Stimulated activated CD8-positive, alpha-beta memory T cell treated with anti-CD3 and anti-CD28 coated beads, Interleukin-15, amount 100 ng/mL, for 1 hour (primary cell): ENCODE measurements around the gene TCP1.
"Not testable (repeated sequence)": the region's sequence is repeated elsewhere in the genome, so short reads cannot be mapped to it uniquely, and the experiment has no call there.

Source experiments
- DNase-seq: peaks from one replicate; pipeline ENCODE4 v3.0.0-alpha.2; 2020; ENCODE audit warnings: low read depth

The TCP1 gene

GRCh38 chr6:159789377-159790148 lies at the start of gene TCP1:
Gene TCP1, minus strand, starts transcription at chr6:159789602. Its CDS starts 134 bp downstream, at chr6:159789468.
- peak; percentile 99 for DNase-seq

- DNase-seq: no peak
These were observed 48.8 kb upstream of the TCP1 start for GRCh38 chr6:159838020-159838744.

GRCh38 chr6:159837511-159837910 lies 48.1 kb upstream of the TCP1 start:
- DNase-seq: no peak

GRCh38 chr6:159836718-159837490 lies 47.5 kb upstream of the TCP1 start:
- DNase-seq: no peak

- DNase-seq: no peak
These were observed 44.7 kb upstream of the TCP1 start for GRCh38 chr6:159833997-159834603.

GRCh38 chr6:159833556-159833955 lies 44.2 kb upstream of the TCP1 start:
- DNase-seq: no peak

GRCh38 chr6:159832946-159833345 lies 43.5 kb upstream of the TCP1 start:
- no peak for DNase-seq

- no peak for DNase-seq
These were observed 41.9 kb upstream of the TCP1 start for GRCh38 chr6:159831373-159831679.

- no peak for DNase-seq
These were observed 41.3 kb upstream of the TCP1 start for GRCh38 chr6:159830501-159831372.

- no peak for DNase-seq
These were observed 40.1 kb upstream of the TCP1 start for GRCh38 chr6:159829526-159829925.

- DNase-seq: no peak
These were observed 38.7 kb upstream of the TCP1 start for GRCh38 chr6:159828074-159828473.

GRCh38 chr6:159826968-159827647 lies 37.7 kb upstream of the TCP1 start:
- no peak for DNase-seq

- DNase-seq: no peak
These were observed 36.6 kb upstream of the TCP1 start for GRCh38 chr6:159826004-159826403.

- DNase-seq: not testable (repeated sequence)
These were observed 35.3 kb upstream of the TCP1 start for GRCh38 chr6:159824690-159825089.

GRCh38 chr6:159823953-159824352 lies 34.6 kb upstream of the TCP1 start:
- no peak for DNase-seq

- no peak for DNase-seq
These were observed 32.3 kb upstream of the TCP1 start for GRCh38 chr6:159821726-159822125.

- DNase-seq: no peak
These were observed 31.7 kb upstream of the TCP1 start for GRCh38 chr6:159821122-159821521.

- DNase-seq: no peak
These were observed 30.7 kb upstream of the TCP1 start for GRCh38 chr6:159819932-159820640.

- no peak for DNase-seq
These were observed 29.7 kb upstream of the TCP1 start for GRCh38 chr6:159819098-159819497.
